Kidney epithelial cell (primary cell): ENCODE measurements around the gene LRRC56. TPM values are rescaled to one million over a fixed set of nuclear protein-coding genes. Genes with fewer than 3 reads are reported as not detected.

Source experiments
- DNase-seq: peaks from one replicate; pipeline ENCODE4 v3.0.0-alpha.2; 2010; ENCODE audit warnings: low read depth
- H3K27me3 ChIP-seq: 2 replicates; pipeline ENCODE4 v1.6.0; 2011; ENCODE audit warnings: low read length; ENCODE audit not compliant: control insufficient read depth, insufficient read depth
- H3K36me3 ChIP-seq: 2 replicates; pipeline ENCODE4 v1.5.1; 2011; ENCODE audit warnings: low read length; ENCODE audit not compliant: control insufficient read depth, insufficient read depth
- H3K4me3 ChIP-seq: 2 replicates; pipeline ENCODE4 v1.5.1; 2011; ENCODE audit warnings: low read depth, mild to moderate bottlenecking, control low read depth, low read length
- CTCF ChIP-seq: IDR thresholded peaks from 2 replicates; pipeline ENCODE4 v1.5.1; 2011; ENCODE audit warnings: mild to moderate bottlenecking, moderate library complexity, low read length, control low read depth, inconsistent platforms; ENCODE audit not compliant: insufficient read depth, poor library complexity, severe bottlenecking
- total RNA-seq: library from RNA; depleted of rRNA; stranded (reverse); fragments of >200 nt; gene quantifications from 2 replicates; pipeline ENCODE4 v1.2.3, GENCODE V29; 2015

LRRC56 gene
- total RNA-seq, 1 donor from 2014 or later = 1.6 TPM

GRCh38 chr11:518463-519202 lies 18.7 kb upstream of the LRRC56 start:
- peak overlapping the region; percentile 18 for H3K4me3 ChIP-seq
- TF ChIP-seq CTCF = peak; percentile 35

GRCh38 chr11:520428-521176 lies 16.7 kb upstream of the LRRC56 start:
- TF ChIP-seq CTCF = no peak
- Histone ChIP-seq H3K4me3 (no peak overlapping the region), H3K27me3 (no peaks in the 10 kb centered on the region), H3K36me3 (no peaks in the 10 kb centered on the region)
- no peak for DNase-seq

More at GRCh38 chr11:518463-519202, 18.7 kb upstream of the LRRC56 start:
- Histone ChIP-seq H3K27me3 (no peaks in the 10 kb centered on the region), H3K36me3 (no peaks in the 10 kb centered on the region)
- DNase-seq = peak; percentile 81

- Histone ChIP-seq H3K27me3 (no peaks in the 10 kb centered on the region), H3K4me3 (no peak overlapping the region), H3K36me3 (no peaks in the 10 kb centered on the region)
- TF ChIP-seq CTCF = no peak
- DNase-seq = no peak
Observed at GRCh38 chr11:521177-521688, 16.1 kb upstream of the LRRC56 start.

- TF ChIP-seq CTCF = no peak
- no peak for DNase-seq
- Histone ChIP-seq H3K27me3 (no peaks in the 10 kb centered on the region), H3K36me3 (no peaks in the 10 kb centered on the region), H3K4me3 (no peak overlapping the region)
Observed at GRCh38 chr11:526192-526591, 11.1 kb upstream of the LRRC56 start.

- no peak for TF ChIP-seq CTCF
- no peaks in the 10 kb centered on the region for H3K36me3 ChIP-seq
- DNase-seq = no peak
Observed at GRCh38 chr11:528166-528814, 9.0 kb upstream of the LRRC56 start.

More at GRCh38 chr11:528166-528814, 9.0 kb upstream of the LRRC56 start:
- Histone ChIP-seq H3K4me3 (no peak overlapping the region), H3K27me3 (no peaks in the 10 kb centered on the region)
